ENCODE results near the gene STAT5B. TPM values are rescaled to one million over a fixed set of nuclear protein-coding genes. Genes with fewer than 3 reads are reported as not detected.

STAT5B gene
- total RNA-seq, 1 donor from 2014 or later, result 23.1 TPM

DNA sequence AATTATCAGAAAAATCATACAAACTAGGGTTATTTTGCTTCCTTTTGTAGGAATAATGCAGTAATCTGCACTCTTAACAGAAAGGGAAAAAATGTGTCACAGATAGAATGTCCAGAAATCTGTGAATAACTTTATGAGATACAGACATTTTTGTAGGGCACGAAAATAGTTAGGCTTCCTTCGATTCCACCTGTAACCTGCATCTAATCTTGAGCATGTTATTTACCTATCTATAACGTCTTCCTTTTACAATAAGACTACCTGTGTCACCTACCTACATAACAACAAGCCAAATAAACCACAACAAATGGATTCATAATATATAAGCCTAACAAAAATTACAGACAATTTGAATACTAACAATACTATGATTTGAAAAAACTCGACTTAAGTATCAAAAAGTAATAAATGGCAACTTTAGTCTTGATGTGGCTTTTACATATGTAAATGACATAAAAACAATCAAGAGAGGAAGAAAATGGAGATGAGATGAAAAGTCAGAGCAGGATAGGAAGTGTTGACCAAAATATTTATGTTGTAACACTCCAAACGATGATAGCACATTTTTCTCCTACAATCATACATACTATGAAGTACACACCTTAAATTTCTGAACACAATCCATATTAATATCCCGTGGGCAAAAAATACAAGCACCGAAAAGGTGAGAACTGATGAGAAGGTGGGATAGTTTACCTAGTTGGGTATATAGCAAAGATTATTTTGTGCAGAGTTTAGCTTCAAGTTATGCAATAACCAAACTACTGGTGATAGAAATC, 2.5 kb downstream of the STAT5B start:
- peaks cover 18% of the 10 kb centered on the region for H3K4me1 Mint-ChIP-seq (ENCODE audit: low read depth, unreplicated experiment)
- H3K4me3 ChIP-seq (ENCODE audit: insufficient read depth, low read depth, low read length), result no peak overlapping the region

DNA sequence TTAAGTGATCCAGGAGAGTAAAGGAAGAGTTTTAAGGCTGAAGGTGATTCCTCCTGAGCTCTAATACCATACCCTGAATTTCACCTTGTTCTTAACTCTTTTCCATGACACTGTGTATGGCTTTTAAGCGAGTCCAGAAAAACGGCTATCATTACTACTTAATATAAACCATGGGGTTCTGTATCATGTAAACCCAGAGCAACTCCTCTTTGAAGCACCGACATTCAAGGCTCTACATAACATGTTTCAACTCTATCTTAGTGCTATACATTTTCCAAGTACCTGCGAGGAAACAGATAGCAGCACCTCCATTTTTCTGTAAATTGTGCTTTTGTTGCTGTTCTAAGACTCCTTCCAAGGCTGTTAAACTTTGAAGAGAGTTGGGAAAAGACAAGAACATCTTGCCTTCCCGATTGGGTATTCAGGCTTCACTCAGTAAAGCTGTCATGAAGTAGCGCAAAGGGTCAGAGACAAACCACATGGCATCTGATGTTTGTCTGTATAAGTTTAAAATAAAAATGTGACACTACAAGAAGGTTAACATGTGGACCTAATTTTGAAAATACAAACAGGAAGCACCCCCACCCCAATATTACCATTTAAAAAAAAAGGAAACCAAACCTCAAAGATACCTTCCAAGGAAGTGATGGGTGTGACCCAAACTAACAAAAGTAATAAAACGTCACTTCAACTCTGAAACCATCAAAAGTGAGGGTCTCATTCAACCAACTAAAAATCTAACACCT, 3.9 kb downstream of the STAT5B start:
- Mint-ChIP-seq H3K4me1 (ENCODE audit: low read depth, unreplicated experiment) (peaks cover 16% of the 10 kb centered on the region), H3K27me3 (ENCODE audit: low read depth, unreplicated experiment) (no peaks in the 10 kb centered on the region), H3K4me3 (ENCODE audit: unreplicated experiment) (no peak overlapping the region), H3K36me3 (ENCODE audit: low read depth, unreplicated experiment) (no peaks in the 10 kb centered on the region), H3K9me3 (ENCODE audit: unreplicated experiment) (no peaks in the 10 kb centered on the region), H3K27ac (ENCODE audit: unreplicated experiment) (no peak overlapping the region)
- Histone ChIP-seq H3K36me3 (ENCODE audit: insufficient read depth, low read length) (no peaks in the 10 kb centered on the region), H3K4me3 (ENCODE audit: insufficient read depth, low read depth, low read length) (no peak overlapping the region), H2AFZ (ENCODE audit: low read depth, low read length) (no peak overlapping the region), H3K27ac (ENCODE audit: low read depth, low read length) (no peak overlapping the region), H3K4me2 (ENCODE audit: low read length) (no peak overlapping the region), H3K9ac (ENCODE audit: low read length) (no peak overlapping the region), H4K20me1 (ENCODE audit: insufficient read depth, low read length) (peaks cover 59% of the 10 kb centered on the region), H3K79me2 (ENCODE audit: insufficient read depth, low read length) (peaks cover 85% of the 10 kb centered on the region), H3K4me1 (ENCODE audit: insufficient read depth, low read length) (peaks cover 22% of the 10 kb centered on the region), H3K27me3 (ENCODE audit: insufficient read depth, low read length) (no peaks in the 10 kb centered on the region), H3K9me3 (ENCODE audit: insufficient read depth, low read depth, low read length) (no peaks in the 10 kb centered on the region)
- FAIRE-seq, result no peak
- TF ChIP-seq, protein P1, sequence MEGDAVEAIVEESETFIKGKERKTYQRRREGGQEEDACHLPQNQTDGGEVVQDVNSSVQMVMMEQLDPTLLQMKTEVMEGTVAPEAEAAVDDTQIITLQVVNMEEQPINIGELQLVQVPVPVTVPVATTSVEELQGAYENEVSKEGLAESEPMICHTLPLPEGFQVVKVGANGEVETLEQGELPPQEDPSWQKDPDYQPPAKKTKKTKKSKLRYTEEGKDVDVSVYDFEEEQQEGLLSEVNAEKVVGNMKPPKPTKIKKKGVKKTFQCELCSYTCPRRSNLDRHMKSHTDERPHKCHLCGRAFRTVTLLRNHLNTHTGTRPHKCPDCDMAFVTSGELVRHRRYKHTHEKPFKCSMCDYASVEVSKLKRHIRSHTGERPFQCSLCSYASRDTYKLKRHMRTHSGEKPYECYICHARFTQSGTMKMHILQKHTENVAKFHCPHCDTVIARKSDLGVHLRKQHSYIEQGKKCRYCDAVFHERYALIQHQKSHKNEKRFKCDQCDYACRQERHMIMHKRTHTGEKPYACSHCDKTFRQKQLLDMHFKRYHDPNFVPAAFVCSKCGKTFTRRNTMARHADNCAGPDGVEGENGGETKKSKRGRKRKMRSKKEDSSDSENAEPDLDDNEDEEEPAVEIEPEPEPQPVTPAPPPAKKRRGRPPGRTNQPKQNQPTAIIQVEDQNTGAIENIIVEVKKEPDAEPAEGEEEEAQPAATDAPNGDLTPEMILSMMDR (IDR thresholded peaks at IDR 0.05; ENCODE audit: insufficient read depth, low read depth, low read length), result no peak
- TF ChIP-seq EZH2 (IDR thresholded peaks at IDR 0.05; ENCODE audit: insufficient read depth, low read length), result no peak
- no peak for DNase-seq (ENCODE audit: low read depth)

More for the DNA sequence above, 2.5 kb downstream of the STAT5B start:
- Histone ChIP-seq H3K27me3 (ENCODE audit: insufficient read depth, low read length) (no peaks in the 10 kb centered on the region), H3K4me2 (ENCODE audit: low read length) (peak overlapping the region; percentile 99), H3K36me3 (ENCODE audit: insufficient read depth, low read length) (no peaks in the 10 kb centered on the region), H3K9ac (ENCODE audit: low read length) (no peak overlapping the region), H3K79me2 (ENCODE audit: insufficient read depth, low read length) (peaks cover 72% of the 10 kb centered on the region), H2AFZ (ENCODE audit: low read depth, low read length) (no peak overlapping the region), H3K4me1 (ENCODE audit: insufficient read depth, low read length) (peaks cover 23% of the 10 kb centered on the region), H3K9me3 (ENCODE audit: insufficient read depth, low read depth, low read length) (no peaks in the 10 kb centered on the region), H4K20me1 (ENCODE audit: insufficient read depth, low read length) (peaks cover 59% of the 10 kb centered on the region), H3K27ac (ENCODE audit: low read depth, low read length) (no peak overlapping the region)
- H3K36me3 Mint-ChIP-seq (ENCODE audit: low read depth, unreplicated experiment), result no peaks in the 10 kb centered on the region
- TF ChIP-seq, protein P1 (IDR thresholded peaks at IDR 0.05; ENCODE audit: insufficient read depth, low read depth, low read length), result no peak
- TF ChIP-seq EZH2 (IDR thresholded peaks at IDR 0.05; ENCODE audit: insufficient read depth, low read length), result no peak
- H3K27ac Mint-ChIP-seq (ENCODE audit: unreplicated experiment), result no peak overlapping the region
- DNase-seq (ENCODE audit: low read depth), result no peak
- no peaks in the 10 kb centered on the region for H3K9me3 Mint-ChIP-seq (ENCODE audit: unreplicated experiment)
- no peaks in the 10 kb centered on the region for H3K27me3 Mint-ChIP-seq (ENCODE audit: low read depth, unreplicated experiment)
- no peak for FAIRE-seq
- H3K4me3 Mint-ChIP-seq (ENCODE audit: unreplicated experiment), result no peak overlapping the region

GRCh38 chr17:42271779-42272035, 4.5 kb downstream of the STAT5B start:
- FAIRE-seq, result no peak

More at GRCh38 chr17:42271779-42272035, 4.5 kb downstream of the STAT5B start:
- Mint-ChIP-seq H3K36me3 (ENCODE audit: low read depth, unreplicated experiment) (no peaks in the 10 kb centered on the region), H3K4me3 (ENCODE audit: unreplicated experiment) (no peak overlapping the region), H3K27ac (ENCODE audit: unreplicated experiment) (no peak overlapping the region), H3K4me1 (ENCODE audit: low read depth, unreplicated experiment) (peaks cover 11% of the 10 kb centered on the region), H3K9me3 (ENCODE audit: unreplicated experiment) (no peaks in the 10 kb centered on the region), H3K27me3 (ENCODE audit: low read depth, unreplicated experiment) (no peaks in the 10 kb centered on the region)
- H3K9ac ChIP-seq (ENCODE audit: low read length), result no peak overlapping the region
- no peaks in the 10 kb centered on the region for H3K9me3 ChIP-seq (ENCODE audit: insufficient read depth, low read depth, low read length)
- no peak for DNase-seq (ENCODE audit: low read depth)
- H3K27ac ChIP-seq (ENCODE audit: low read depth, low read length), result no peak overlapping the region
- H3K36me3 ChIP-seq (ENCODE audit: insufficient read depth, low read length), result no peaks in the 10 kb centered on the region
- H2AFZ ChIP-seq (ENCODE audit: low read depth, low read length), result no peak overlapping the region
- no peaks in the 10 kb centered on the region for H3K27me3 ChIP-seq (ENCODE audit: insufficient read depth, low read length)
- no peak overlapping the region for H3K4me3 ChIP-seq (ENCODE audit: insufficient read depth, low read depth, low read length)
- peaks cover 16% of the 10 kb centered on the region for H3K4me1 ChIP-seq (ENCODE audit: insufficient read depth, low read length)
- H3K79me2 ChIP-seq (ENCODE audit: insufficient read depth, low read length), result peaks cover 92% of the 10 kb centered on the region
- peaks cover 59% of the 10 kb centered on the region for H4K20me1 ChIP-seq (ENCODE audit: insufficient read depth, low read length)
- no peak for TF ChIP-seq EZH2 (IDR thresholded peaks at IDR 0.05; ENCODE audit: insufficient read depth, low read length)
- TF ChIP-seq, protein P1 (IDR thresholded peaks at IDR 0.05; ENCODE audit: insufficient read depth, low read depth, low read length), result no peak
- no peak overlapping the region for H3K4me2 ChIP-seq (ENCODE audit: low read length)

All from astrocyte (in vitro differentiated cells and primary cell).